ENCODE data around the gene LOXL1.
"Not testable (repeated sequence)": the region's sequence is repeated elsewhere in the genome, so short reads cannot be mapped to it uniquely, and the experiment has no call there.

Gene LOXL1

DNA sequence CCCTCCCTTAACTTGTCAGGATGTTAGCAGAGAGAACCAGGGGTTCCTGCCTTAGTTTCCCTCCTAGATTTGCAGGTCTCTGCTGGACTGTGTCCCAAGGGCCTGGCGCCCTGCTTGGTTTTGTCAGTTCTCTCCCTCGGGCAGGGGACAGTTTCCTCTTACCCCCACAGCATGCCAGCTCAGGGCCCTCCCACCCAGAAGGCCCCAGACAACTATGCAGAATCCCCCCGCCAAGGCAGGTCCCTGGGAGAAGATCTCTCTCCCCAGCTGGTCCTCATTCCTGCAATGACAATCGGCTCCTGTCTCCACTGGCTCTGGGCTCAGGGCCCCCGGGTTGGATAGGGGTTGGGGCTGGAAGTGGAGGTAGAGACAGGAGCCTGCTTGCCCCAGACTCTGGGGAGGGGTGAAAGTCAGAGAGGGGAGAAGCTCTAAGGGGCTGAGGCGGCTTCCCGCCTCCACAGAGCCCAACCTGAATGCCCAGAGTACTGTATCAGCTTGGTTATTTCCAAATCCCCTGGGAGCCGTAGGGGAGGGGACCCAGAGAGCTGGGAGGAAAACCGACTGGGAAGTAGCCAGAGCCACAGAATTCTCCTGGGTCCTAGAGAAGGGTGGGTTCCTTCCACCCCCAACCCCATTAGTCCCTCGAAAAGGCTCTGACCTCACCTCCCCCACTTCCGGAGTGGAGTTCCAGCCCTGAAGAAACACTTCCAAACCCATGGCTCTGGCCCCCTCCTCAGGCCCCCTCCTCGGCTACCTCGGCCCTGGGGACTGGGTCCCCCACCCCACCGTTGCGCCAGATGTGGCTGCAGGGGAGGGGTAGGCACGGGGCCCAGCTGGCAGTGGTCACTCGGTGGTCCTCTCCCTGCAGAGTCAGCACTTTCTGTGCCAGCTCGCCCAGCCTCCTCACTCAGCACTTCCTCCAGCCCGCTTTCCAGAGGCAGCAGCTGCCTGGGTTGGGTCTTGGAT lies 3.8 kb upstream of the LOXL1 start:
- DNase-seq (ENCODE audit: low spot score), result peak; percentile 59

DNA sequence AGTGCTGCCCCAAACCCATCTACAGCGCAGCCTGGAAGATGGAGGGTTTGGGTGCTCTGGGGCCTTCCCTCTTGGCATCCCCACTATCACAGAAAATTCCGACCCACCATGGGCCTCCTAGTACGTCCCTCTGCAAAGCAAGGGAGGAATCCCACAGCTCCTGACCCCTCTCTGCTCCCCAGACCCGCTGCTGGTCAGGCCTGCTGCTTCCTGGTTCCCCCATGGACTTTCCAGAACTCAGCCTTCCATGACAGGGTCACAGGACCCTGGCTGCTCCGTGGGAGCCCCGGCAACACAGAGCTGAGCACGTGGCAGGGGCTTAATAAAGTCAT lies 3.1 kb upstream of the LOXL1 start:
- DNase-seq (ENCODE audit: low spot score), result no peak

DNA sequence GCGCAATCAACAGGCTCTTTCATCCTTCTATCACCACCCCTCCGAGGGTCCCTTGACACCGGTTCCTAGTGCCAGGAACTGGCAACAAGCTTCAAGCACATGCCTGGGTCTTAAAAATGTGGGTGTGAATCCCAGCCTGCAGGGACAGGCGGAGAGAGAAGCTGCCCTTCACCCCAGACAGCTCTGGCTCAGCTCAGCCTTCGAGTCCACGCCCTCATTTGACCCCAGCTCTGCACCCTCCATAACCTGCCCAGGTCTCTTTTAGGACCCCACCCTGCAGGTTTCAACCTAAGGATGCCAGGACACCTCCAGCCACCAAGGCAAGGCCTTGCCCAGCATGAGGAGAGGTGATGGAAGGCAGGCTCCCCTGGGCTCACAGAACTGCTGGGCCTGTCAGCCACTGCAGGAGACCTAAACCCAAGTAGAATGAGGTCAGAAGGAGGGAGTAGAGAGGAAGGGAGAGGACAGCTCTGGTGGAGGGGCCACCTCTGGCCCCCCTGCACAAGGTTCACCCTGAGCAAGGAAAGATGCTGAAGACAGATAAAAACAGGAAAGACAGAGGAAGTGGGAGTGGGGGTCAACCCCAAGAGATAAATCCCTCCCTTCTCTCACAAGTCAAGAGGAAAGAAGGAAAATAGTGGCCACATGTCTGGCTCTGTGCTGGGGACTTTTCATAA lies 2.6 kb upstream of the LOXL1 start:
- DNase-seq (ENCODE audit: low spot score), result no peak

DNA sequence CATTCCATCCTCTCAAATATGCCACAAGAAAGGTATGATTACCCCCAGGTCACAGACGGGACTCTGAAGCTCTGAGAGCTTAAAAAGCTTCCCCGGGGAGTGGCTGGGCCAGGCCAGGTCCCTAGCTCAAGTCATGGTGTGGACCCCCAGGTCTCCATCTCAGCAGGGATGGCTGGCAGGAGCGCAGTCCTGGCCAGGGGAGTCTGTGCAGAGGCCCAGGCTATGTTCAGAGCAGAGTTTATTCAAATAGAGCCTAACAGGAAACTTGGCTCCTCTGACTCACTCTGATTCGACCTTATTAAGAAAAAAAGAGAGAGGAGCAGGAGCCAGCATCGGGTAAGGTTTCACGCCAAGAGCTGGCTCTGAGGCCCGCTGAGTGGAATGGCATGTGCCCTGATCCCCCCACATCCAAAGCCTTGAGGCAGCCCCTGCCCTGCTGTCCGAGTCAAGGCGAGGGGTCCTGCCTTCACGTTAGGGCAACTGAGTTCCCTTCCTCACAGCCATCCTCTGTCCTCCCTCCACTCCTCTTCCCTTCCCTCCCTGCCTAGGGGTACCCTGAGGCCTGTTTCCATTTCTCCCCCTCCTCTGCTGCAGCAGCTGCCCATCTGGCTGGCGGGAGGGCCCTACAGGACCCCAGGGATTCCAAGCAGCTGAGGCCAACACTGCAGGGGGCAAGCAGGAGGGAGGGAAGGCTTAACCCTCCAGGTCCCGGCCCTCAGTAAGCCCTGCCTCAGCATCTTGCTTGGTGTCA lies 1.9 kb upstream of the LOXL1 start:
- DNase-seq (ENCODE audit: low spot score), result no peak

DNA sequence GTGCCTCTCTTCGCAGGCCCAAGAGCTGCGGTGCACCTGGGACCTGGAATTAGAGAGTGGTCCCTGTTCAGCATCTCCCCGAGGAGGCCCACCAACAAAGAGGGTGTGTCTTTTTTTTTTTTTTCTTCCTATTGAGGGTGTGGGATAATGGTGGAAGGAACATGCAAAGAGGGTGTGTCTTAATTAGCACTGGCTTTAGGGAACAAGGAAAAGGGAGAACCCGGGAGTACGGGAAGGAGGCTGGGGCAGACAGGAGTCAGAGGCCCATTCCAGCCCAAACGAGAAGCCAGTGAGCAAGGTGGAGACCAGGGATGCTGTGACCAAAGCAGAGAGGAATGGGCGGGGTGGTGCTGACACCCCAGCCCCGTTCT lies 429 bp upstream of the LOXL1 start:
- no peak for DNase-seq (ENCODE audit: low spot score)

DNA sequence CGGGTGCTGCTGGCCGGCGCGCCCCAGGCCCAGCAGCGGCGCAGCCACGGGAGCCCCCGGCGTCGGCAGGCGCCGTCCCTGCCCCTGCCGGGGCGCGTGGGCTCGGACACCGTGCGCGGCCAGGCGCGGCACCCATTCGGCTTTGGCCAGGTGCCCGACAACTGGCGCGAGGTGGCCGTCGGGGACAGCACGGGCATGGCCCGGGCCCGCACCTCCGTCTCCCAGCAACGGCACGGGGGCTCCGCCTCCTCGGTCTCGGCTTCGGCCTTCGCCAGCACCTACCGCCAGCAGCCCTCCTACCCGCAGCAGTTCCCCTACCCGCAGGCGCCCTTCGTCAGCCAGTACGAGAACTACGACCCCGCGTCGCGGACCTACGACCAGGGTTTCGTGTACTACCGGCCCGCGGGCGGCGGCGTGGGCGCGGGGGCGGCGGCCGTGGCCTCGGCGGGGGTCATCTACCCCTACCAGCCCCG lies 777 bp downstream of the LOXL1 start:
- peak; percentile 76 for DNase-seq (ENCODE audit: low spot score)

DNA sequence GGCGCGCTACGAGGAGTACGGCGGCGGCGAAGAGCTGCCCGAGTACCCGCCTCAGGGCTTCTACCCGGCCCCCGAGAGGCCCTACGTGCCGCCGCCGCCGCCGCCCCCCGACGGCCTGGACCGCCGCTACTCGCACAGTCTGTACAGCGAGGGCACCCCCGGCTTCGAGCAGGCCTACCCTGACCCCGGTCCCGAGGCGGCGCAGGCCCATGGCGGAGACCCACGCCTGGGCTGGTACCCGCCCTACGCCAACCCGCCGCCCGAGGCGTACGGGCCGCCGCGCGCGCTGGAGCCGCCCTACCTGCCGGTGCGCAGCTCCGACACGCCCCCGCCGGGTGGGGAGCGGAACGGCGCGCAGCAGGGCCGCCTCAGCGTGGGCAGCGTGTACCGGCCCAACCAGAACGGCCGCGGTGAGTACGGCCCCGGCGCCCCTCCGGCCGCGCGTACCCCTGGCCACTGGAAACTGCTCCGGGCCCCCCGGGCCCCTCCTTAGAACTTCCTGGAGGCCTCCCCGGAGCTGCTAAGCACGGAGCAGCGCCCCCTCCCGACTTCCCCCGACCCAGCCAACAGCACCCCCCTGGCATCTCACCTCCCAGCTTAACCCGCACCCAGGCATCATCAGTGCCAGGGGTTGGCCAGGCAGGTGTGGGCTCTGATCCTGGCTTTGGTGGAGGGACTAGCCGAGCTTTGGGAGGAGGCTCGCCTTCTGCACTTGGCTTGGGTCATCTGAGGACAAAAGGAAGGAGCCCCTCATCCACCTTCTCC lies 1.4 kb downstream of the LOXL1 start:
- DNase-seq (ENCODE audit: low spot score), result peak; percentile 91

DNA sequence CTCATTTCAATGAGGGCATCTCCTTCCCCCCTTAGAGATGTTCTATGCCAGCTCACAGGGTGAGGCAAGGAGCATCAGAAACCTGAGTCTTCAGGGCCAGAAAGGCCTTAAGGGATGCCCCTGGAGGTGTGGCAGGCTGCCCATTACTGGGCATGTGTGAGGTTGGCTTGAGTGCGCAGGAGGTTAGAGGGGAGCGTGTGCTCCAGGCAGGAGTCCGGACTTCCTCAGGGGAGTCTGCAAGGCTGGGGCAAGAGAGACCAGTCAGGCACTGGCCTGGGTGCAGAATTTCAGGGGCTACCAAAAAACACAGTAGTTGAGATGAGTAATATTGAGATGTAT lies 1.9 kb downstream of the LOXL1 start:
- DNase-seq (ENCODE audit: low spot score), result no peak

DNA sequence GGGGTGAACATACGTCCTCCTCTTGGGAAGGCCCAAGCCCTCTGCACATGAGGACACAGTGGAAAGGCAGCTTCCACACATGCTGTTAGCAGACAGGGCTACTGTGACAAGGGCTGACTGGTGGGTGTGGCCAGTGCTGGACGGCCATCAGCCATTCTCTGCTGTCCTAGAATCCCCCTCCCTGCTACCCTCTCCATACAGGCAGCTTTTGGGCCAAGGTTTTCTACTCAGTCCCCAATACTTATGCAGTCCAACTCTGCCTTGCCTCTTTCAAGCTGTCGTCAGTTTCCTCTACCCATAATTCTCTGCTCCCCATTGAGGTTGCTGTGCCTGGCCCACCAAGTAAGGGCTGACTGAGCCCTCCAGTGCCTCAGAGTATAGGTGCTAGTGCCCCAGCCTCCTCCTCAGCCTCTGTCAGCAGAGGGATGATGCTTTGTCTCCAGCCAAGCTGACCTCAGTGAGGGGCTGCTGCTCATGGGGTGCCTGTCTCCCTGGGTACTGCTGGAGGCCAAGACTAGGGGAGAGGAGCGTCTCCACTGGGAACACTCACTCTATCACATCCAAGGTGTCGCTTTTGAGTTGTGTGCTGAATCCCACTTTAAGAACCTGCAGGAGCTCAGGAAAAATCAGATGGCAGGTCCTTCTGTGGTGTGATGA lies 2.8 kb downstream of the LOXL1 start:
- no peak for DNase-seq (ENCODE audit: low spot score)

DNA sequence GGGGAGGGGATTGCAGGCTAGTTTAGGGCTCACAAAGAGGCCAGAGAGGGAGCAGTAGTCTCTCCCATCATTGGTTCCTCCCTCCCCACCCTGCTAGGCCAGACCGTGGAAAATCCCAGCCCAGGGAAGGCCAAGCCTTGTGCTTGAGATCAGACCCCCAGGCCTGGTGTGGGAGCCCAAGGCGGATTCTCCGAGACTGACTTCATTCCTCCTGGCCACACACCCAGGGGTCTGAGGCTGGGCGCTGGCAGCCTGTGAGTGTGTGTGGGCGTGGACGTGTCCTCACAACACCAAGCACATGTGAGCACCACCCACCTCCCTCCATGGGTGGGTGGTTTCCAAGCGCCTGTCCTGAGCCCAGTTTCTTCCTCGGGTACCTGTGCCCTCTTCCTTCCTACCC lies 4.1 kb downstream of the LOXL1 start:
- DNase-seq (ENCODE audit: low spot score), result no peak

DNA sequence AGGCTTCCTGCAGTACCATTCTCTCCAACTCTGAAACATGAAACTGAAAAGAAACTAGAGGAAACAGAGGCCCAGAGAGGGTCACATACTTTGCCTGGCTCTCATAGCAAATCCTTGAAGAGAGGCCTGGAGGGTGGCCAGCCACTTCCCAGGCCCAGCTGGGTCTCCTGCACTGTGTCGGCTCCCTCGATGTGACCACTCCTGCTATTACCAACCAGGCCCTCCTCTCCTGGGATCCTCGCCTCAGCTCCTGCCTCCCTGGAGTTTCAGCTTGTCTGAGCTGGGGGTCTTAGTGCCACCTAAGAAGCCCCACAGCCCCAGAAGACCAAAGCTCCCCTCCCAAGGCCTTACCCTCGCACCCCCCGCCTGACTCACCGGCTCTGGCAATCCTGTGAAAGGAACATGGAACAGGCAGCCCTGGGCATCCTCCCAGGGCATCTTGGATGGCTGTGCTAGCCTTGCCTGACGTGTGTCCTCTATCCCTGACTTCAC lies 4.6 kb downstream of the LOXL1 start:
- DNase-seq (ENCODE audit: low spot score), result no peak

DNA sequence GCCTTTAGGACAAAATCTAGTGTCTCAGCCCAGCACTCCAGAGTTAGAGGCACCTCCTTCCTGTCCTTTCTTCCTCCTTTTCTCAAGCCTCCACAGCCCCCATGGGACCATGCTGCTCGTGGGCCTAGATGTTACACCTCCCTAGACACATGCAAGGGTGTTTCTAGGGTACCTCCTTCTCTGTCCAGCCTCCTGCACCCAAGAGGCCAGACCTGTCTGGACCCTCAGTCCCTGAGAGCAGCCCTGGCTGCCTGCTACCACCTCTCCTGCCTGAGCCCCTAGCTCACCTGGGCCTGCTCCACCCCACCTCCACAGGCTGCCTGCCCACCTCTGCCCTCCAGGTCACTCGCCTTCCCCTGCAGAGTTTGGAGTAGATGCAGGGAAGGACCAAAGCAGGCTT lies 5.2 kb downstream of the LOXL1 start:
- no peak for DNase-seq (ENCODE audit: low spot score)

DNA sequence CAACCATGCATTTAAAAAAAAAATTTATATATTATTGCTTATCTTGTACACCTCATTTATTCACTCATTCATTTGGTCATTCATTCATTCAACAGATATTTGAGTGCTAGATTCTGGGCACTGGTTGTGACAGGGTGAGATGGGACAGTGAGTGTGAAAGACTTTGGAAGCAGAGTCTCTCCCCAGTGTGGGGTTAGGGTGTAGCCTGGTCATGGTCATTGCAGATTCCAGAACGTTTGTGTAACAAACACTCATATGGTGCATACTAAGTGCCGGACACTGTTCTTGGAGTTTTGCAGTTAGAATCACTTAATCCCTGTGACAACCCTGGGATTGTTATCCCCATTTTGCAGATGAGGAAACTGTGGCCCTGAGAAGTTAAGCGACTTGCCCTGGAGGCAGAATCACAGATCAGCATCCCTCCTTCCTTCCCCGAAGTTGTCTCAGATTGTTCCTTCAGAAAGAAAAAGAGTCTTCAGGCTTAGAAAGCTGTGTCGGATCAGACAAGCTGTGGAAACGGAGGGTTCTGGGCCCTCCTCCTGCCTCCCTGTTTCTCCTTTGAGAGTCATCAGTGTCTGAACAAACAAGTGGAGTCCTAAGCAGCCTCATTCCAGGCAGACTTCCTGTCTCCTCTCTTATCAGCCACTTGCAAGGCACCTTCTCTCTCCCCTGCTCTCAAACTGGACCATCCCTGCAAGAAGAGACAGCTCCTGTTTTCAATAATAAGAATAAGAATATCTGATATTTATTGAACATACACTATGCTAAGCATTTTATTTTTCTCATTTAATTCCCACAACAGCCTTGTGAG lies 6.3 kb downstream of the LOXL1 start:
- DNase-seq (ENCODE audit: low spot score), result no peak

DNA sequence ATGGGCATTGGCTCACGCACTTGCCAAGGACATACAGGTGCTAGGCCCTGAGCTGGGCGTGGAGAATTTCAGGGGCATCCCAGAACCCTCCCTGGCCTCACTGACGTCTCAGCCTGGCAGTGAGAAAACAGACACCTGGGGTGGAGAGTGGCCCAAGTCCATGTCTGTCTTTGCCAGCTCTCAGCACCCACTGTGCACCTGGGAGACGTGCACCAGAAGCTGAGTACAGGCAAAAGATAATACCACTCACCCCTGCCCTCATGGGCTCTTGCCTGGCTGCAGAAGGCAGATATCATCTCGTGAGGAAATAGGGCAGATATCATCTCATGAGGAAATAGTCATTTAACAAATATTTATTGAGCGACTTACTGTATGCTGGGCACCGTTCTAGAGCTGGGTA lies 8.0 kb downstream of the LOXL1 start:
- no peak for DNase-seq (ENCODE audit: low spot score)

DNA sequence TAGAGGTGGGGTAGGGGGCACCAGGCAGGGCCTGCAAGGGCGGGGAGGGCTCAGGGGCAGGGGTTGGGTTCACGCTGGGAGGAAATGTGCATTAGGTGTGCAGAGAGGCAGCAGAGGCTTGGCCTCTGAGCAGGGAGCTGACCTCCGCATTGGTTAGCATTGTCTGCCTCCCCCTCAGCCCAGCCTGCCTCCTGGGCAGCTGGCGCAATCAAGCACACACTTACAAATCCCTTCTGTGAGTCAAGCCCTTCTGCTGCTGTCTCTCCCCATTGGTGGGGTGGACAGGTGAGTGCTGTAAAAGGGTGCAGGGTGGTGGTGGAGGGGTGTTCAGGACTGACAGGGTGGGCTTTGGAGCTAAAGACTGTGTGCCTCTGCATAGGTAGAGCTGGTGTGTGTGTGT lies 9.3 kb downstream of the LOXL1 start:
- DNase-seq (ENCODE audit: low spot score), result no peak

DNA sequence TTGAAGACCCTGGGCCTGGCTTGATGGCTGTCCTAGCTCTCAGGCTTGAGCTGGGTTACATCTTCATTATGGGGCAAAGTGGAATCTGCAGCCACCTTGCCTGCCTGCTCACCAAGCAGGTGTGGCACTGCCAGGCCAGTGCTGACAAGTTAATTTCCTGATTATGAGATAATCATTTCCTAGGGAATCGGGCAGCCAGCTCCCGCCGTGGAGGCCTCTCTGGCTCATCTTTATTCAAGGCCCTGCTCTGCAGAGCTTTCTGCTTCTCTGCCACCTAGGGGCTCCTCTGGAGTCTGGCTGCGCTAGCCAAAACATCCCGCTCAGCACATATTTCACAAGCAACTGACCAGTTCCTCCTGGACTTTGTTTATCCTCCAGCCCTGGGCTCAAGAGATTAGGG lies 9.9 kb downstream of the LOXL1 start:
- DNase-seq (ENCODE audit: low spot score), result no peak

DNA sequence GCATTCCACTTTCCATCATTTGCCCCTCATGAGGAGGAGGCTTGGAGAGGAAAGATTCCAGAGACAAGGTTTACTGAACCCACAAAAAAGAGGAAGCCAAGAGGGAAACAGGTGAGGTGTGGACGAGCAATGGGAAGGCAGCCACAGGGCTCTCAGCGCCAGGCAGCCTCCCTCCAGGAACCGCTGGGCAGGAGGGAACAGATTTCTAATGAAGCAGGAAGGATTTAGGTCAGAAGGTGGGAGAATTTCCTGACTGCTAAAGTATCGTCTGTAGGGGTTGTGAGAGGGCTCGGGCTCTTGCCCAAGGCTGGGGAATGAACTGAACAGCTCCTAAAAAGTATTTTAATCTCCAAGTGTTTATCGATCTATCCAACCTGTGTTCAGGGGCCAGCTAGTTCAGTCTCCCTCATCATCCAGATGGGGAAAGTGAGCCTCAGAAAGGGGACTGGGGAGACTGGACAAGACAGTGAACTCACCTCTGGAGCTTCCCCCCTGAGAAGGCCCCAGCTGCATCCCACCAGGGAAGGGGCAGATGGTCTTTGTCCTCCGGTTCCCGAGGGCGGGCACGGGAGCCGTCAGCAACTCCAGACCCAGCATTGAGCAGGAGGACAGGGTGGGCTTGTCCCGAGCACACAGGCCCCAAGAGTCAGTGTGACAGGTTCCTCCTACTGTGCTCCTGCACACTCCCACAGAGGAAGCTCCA lies 10.5 kb downstream of the LOXL1 start:
- no peak for DNase-seq (ENCODE audit: low spot score)

DNA sequence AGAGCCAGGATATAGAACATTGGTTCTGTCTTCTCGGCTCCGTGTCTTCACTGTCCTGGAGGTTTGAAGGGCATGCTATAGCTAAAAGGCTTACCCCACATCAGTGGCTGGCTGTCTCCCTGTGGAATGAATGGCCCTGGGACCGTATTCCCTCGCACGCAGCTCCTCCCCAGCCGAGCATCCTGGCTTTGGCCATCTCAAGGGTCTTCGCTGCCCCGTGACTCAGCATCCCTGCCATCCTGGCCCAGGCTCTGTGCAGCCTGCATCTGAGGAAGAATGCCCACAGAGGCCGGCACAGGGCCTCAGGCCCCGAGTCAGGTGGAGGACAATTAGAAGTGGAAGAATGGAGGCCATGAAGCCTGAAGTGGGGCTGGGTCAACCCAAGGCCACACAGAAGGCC lies 11.0 kb downstream of the LOXL1 start:
- DNase-seq (ENCODE audit: low spot score), result no peak

DNA sequence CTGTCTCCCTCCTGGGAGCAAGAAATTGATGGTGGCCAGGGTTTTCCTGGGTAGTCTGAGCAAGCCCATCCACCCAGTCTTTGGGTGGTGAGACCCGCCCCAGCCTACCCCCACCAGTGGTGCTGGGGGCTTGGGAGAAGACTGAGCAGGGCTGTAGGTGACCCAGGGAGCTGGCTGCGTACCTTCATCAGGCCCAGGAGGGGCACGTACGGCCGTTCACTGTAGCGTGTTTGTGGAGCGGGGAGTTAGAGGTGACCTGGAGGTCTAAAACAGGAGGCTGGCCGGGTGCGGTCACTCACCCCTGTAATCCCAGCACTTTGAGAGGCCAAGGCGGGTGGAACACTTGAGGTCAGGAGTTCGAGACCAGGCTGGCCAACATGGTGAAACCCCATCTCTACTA lies 11.5 kb downstream of the LOXL1 start:
- DNase-seq (ENCODE audit: low spot score), result no peak

DNA sequence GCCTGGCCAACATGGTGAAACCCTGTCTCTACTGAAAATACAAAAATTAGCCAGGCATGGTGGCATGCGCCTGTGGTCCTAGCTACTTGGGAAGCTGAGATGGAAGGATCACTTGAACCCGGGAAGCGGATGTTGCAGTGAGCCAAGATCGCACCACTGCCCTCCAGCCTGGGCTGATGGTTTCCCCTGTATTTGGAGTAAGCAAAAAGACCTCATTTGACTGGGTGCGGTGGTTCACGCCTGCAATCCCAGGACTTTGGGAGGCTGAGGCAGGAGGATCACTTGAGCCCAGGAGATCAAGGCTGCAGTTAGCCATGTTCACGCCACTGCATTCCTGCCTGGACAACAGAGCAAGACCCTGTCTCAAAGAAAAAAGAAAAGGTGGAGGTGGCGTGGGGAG lies 12.3 kb downstream of the LOXL1 start:
- DNase-seq (ENCODE audit: low spot score), result not testable (repeated sequence)
